Fibroblast of the aortic adventitia (primary cell): ENCODE measurements around the gene GPAT3. TPM values are rescaled to one million over a fixed set of nuclear protein-coding genes. Genes with fewer than 3 reads are reported as not detected.

ENCODE experiments used
- DNase-seq: peaks from one replicate; pipeline ENCODE4 v3.0.0-alpha.2; 2010; ENCODE audit warnings: low read depth
- H3K4me3 ChIP-seq: 2 replicates; pipeline ENCODE4 v1.5.1; 2011; ENCODE audit warnings: low read depth, mild to moderate bottlenecking, control low read depth, low read length, moderate library complexity
- total RNA-seq: library from RNA; depleted of rRNA; stranded (reverse); fragments of >200 nt; gene quantifications from 2 replicates; pipeline ENCODE4 v1.2.3, GENCODE V29; 2012; ENCODE audit warnings: low replicate concordance
- TF ChIP-seq, protein P1 (sequence below): IDR thresholded peaks from 2 replicates; pipeline ENCODE4 v1.5.1; 2011; ENCODE audit warnings: mild to moderate bottlenecking, low read length, control low read depth, inconsistent platforms; ENCODE audit not compliant: insufficient read depth

GPAT3 gene
- total RNA-seq, 1 donor = 10.7 TPM

DNA sequence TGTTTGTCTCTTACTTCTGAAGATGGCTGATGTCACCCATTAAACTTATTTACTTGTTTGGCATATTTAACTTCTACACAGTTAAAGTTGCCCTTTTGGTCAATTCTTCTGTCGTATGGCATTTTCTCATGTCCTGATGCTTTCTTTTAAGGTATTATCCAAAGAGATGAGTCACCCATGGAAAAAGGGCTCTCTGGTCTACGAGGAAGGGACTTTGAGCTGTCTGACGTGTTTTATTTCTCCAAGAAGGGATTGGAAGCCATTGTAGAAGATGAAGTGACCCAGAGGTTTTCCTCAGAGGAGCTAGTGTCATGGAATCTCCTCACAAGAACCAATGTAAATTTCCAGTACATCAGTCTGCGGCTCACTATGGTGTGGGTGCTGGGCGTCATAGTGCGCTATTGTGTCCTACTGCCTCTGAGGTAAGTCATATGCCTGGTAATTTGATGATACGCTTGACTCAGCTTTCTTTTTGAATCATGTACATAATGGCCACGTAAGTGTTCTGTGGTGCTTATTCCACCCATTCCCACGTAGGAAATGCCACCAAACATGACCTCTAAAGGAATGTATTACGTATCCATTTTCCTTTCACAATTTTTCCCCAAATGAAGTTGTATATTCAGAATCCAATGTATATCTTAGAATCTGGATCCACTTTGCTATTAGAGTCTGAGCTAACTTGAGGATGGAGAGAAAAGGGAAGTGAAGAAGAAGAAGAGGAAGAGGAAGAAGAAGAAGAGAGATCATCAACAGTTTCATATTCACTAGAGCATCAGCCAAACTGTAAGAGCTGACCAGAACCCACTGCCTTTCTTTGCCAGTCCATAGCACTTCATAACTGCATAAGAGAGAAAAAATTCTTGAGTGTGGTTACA, 45.7 kb downstream of the GPAT3 start:
- no peak for DNase-seq
- H3K4me3 ChIP-seq = no peak overlapping the region
- TF ChIP-seq, protein P1, sequence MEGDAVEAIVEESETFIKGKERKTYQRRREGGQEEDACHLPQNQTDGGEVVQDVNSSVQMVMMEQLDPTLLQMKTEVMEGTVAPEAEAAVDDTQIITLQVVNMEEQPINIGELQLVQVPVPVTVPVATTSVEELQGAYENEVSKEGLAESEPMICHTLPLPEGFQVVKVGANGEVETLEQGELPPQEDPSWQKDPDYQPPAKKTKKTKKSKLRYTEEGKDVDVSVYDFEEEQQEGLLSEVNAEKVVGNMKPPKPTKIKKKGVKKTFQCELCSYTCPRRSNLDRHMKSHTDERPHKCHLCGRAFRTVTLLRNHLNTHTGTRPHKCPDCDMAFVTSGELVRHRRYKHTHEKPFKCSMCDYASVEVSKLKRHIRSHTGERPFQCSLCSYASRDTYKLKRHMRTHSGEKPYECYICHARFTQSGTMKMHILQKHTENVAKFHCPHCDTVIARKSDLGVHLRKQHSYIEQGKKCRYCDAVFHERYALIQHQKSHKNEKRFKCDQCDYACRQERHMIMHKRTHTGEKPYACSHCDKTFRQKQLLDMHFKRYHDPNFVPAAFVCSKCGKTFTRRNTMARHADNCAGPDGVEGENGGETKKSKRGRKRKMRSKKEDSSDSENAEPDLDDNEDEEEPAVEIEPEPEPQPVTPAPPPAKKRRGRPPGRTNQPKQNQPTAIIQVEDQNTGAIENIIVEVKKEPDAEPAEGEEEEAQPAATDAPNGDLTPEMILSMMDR = no peak

DNA sequence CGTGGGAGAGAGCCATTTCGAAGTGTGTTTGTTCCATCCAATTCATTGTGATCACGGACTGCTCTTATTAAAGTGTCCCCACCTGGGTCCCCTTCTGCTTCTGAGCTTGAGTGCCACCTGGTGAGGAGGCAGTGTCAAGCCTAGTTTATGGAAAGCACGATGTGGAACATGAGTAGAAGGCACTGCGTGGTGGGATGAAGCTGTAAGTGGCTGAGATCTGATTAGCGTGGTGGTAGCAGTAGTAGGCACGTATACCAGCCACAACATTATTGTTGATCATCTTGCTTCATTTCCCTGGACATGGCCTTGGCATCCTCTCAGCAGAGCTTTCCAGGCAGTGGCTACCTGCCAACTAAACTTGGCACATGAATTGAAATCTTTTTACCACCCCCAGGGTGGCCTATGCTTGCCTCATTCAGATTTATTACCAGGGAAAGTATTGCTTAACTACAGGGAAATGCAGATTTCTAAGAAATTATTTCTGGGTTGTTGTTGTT, 46.4 kb downstream of the GPAT3 start:
- DNase-seq = peak; percentile 66
- H3K4me3 ChIP-seq = no peak overlapping the region
- TF ChIP-seq, protein P1 = no peak

DNA sequence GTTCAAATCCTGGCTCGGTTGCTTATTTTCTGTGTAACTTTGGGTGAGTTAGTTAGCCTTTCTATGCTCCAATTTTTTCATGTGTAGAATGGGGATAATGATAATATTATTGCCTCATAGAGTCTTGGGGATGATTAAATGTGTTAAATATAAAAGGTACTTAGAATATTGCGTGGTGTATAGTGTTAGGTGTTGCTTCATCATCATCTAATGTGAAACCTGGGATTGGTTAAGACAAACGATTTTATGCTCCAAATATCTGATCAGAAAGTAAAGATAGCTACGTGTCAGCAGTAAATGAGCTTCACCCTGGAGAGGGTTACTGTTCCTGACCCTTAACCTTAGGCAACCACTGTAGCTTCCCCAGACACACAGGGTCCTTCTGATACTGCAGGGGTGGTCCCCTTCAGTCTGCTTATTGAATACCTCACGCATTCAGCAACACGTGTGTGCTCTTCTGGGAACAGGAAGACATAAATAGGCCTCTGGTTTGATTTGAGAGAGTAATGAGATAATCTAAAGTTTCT, 50.1 kb downstream of the GPAT3 start:
- no peak for DNase-seq
- TF ChIP-seq, protein P1 = no peak
- no peak overlapping the region for H3K4me3 ChIP-seq

DNA sequence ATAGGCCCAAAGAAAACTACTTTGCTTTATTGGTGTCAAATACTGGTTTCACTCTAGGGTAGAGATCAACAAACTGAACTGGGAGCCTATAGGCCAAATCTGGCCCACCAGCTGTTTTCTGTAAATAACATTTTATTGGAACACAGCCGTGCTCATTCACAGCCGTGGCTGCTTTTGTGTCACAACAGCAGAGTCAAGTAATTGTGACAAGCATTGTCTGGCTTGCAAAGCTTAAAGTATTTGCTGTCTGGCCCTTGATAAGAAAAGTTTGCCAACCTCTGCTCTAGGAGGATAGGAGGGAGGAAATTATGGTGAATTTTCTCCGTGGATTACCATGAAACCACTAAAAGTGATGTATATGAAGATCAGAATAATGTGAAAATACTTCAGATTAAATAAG, 53.4 kb downstream of the GPAT3 start:
- H3K4me3 ChIP-seq = no peak overlapping the region
- DNase-seq = no peak
- TF ChIP-seq, protein P1 = no peak

DNA sequence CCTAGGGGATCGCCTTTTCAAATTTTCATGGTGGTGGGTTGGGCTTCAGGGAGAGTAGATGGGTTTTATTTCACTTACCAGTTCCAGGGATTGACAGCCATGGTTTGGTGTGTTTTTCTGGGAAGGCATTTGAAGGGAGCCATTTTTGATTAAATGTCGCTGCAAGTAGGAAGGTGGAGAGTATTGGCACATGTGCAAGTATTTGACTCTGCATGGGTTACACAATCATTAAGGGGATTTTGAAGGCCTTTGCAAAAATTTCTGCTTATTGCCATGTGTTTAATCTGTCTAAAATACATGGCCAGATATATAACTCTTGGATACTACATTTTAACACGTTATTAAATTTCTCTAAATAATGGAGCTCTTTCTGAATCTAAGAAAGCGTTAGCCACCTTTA, 55.1 kb downstream of the GPAT3 start:
- no peak overlapping the region for H3K4me3 ChIP-seq
- DNase-seq = peak; percentile 15
- TF ChIP-seq, protein P1 = no peak

DNA sequence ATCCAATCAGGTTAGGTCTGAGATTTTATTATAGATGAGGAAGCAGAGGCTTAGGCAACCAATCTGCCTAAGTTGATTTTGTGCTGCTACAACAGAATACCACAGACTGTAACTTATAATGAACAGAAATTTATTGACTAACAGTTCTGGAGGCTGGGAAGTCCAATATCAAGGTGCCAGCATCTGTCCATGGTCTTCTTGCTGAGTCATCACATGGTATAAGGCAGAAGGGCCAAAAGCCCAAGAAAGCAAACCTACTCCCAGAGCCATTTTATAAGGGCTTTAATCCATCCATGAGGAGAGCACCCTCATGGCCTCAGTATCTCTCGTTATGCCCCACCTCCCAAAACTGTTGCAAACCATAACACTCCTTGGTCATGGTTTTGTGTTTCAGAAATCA, 55.8 kb downstream of the GPAT3 start:
- TF ChIP-seq, protein P1 = no peak
- no peak overlapping the region for H3K4me3 ChIP-seq
- no peak for DNase-seq
